ENCODE results near the gene BHLHA15.

GRCh38 chr7:98193474-98194180, 17.6 kb upstream of the BHLHA15 start:
- TF ChIP-seq CTCF (IDR thresholded peaks at IDR 0.05; ENCODE audit: insufficient read depth, low read length, poor library complexity, severe bottlenecking) (no peak), EZH2phosphoT487 (conservative IDR thresholded peaks at IDR 0.05; ENCODE audit: low read length) (no peak)
